GM21526 (cell line): ENCODE data around the gene NDUFA5.
"Not testable (repeated sequence)": the region's sequence is repeated elsewhere in the genome, so short reads cannot be mapped to it uniquely, and the experiment has no call there.

ENCODE experiments used
- ATAC-seq: cut with Tn5 transposase; IDR thresholded peaks from one replicate; pipeline ENCODE4 v1.9.1; 2021; ENCODE audit warnings: moderate library complexity; ENCODE audit not compliant: unreplicated experiment, low FRiP score

The NDUFA5 gene

GRCh38 chr7:123558289-123558874 lies 764 bp upstream of the NDUFA5 start:
- ATAC-seq: no peak

- ATAC-seq: peak; percentile 1
Measured at GRCh38 chr7:123557016-123557397, 611 bp downstream of the NDUFA5 start.

GRCh38 chr7:123555484-123555883 lies 2.1 kb downstream of the NDUFA5 start:
- no peak for ATAC-seq

- ATAC-seq: no peak
Measured at GRCh38 chr7:123553159-123553558, 4.5 kb downstream of the NDUFA5 start.

- ATAC-seq: no peak
Measured at GRCh38 chr7:123552641-123553040, 5.0 kb downstream of the NDUFA5 start.

GRCh38 chr7:123552134-123552533 lies 5.5 kb downstream of the NDUFA5 start:
- ATAC-seq: not testable (repeated sequence)

- ATAC-seq: no peak
Measured at GRCh38 chr7:123548406-123548805, 9.2 kb downstream of the NDUFA5 start.

GRCh38 chr7:123539871-123540270 lies 17.7 kb downstream of the NDUFA5 start:
- no peak for ATAC-seq

- no peak for ATAC-seq
Measured at GRCh38 chr7:123538897-123539296, 18.7 kb downstream of the NDUFA5 start.

- ATAC-seq: no peak
Measured at GRCh38 chr7:123538189-123538714, 19.4 kb downstream of the NDUFA5 start.

GRCh38 chr7:123537026-123537642 lies 20.5 kb downstream of the NDUFA5 start:
- no peak for ATAC-seq

- no peak for ATAC-seq
Measured at GRCh38 chr7:123535517-123535916, 22.1 kb downstream of the NDUFA5 start.

GRCh38 chr7:123534383-123535260 lies 23.0 kb downstream of the NDUFA5 start, which contains the start of gene IQUB:
Gene IQUB (minus strand): TSS chr7:123534595. CDS start chr7:123512340, 22,255 bp downstream.
- ATAC-seq: peak; percentile 80

- ATAC-seq: peak; percentile 4
Measured at GRCh38 chr7:123533929-123534382, 23.7 kb downstream of the NDUFA5 start.

GRCh38 chr7:123533553-123533917 lies 24.1 kb downstream of the NDUFA5 start:
- no peak for ATAC-seq

- peak; percentile 23 for ATAC-seq
Measured at GRCh38 chr7:123532788-123533552, 24.6 kb downstream of the NDUFA5 start.

- peak; percentile 1 for ATAC-seq
Measured at GRCh38 chr7:123532343-123532742, 25.3 kb downstream of the NDUFA5 start.

- ATAC-seq: not testable (repeated sequence)
Measured at GRCh38 chr7:123530035-123530591, 27.5 kb downstream of the NDUFA5 start.

GRCh38 chr7:123528265-123528664 lies 29.4 kb downstream of the NDUFA5 start:
- no peak for ATAC-seq

GRCh38 chr7:123527712-123528225 lies 29.8 kb downstream of the NDUFA5 start:
- ATAC-seq: not testable (repeated sequence)
